NCI-H524 (cell line): ENCODE measurements around the gene MTUS2.
A peak's percentile ranks its signal among the peaks of the same experiment; 100 is the strongest.

Experiments used
- DNase-seq, 2 experiments: peaks; one replicate each; lab custom pipeline; 2025; lab: John Stamatoyannopoulos, UW

MTUS2 gene

GRCh38 chr13:28859069-28859468 lies 38.9 kb downstream of the MTUS2 start:
- no peak for DNase-seq

- DNase-seq, result no peak
Measured at GRCh38 chr13:28859717-28860116, 39.6 kb downstream of the MTUS2 start.

DNA sequence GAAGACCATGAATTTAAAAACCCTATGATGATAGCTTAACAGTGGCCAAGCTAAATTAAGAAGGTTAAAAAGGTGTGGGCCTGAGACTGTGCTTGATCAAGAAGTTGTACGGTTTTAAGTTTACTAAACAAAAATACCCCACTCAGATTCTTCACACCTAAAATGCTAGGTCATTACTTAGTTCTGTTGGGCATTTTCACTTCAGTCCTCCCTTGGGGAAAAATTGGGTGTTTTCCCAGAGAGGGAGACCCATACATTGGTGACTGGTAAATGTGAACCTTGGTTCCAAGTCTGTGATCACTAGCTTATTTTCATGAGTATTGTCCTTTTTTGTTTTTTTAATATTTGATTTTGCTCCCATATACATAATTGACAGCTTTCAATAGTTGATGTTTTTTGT lies 44.4 kb downstream of the MTUS2 start:
- DNase-seq, result no peak

DNA sequence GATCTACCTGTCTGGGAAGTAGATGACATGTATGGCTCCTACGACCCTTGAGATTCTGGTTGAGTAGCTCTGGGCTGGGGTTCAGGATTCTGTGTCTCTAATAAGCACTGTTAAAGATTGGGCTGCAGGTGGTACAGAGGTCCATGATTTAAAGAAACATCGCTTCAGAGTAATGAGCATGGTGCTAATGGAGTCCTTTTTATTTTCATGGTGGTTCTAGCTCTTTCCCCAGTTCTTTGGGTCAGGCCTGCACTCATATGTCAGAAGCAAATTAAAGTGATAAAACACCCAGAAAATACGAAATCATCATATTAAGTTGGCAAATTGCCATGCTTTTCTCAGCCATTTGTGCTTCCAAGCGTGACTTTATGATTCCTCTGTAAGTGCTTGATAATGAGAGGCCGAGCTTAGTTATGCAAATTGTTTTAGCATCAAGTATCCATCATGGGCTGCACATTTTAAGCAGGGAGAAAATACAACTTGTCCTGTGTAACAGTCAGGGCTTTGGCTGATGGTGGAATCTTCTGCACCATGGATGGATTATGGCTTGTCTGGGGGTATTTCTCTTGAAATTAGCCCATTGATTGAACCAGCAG lies 45.1 kb downstream of the MTUS2 start:
- peak; percentile 24 to 73 for DNase-seq

- no peak for DNase-seq
Measured at GRCh38 chr13:28865951-28866350, 45.8 kb downstream of the MTUS2 start.

DNA sequence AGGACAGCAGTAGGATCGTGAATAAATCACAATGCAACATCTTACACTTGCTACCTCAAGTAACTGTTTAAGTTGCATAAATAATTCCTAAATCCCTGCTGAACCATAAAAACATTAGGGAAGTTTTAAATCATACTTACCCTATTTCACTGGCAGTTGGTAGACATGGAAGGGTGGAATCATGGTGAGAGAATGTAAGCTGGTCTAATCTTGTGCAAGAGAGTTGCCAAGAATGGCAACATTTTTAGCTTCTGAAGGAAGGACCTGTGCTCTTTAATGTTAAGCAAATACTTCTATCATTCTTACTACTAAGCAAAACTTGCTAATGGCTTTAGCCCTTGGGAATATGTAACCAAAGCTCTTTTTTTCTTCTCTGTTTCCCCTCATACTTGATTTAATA lies 46.8 kb downstream of the MTUS2 start:
- DNase-seq, result no peak

DNA sequence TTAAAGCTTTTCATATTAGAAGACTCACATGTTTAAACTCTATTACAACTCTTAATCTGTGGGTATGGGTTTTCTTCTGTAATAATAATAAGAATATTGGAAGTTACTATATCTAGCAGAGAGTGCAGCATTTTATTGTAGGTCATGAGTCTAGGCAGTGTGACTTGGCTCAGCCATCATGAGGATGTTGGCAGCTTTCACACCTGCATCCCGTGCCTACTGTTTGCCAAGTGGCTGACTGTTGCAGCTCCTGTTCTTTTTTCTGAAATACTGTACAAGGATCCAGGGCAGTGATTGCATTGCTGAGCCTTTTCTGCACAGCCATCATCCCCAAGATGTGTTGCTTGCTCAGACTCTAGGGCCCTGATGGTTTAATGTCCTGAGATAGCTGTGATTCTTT lies 47.4 kb downstream of the MTUS2 start:
- DNase-seq, result no peak

DNA sequence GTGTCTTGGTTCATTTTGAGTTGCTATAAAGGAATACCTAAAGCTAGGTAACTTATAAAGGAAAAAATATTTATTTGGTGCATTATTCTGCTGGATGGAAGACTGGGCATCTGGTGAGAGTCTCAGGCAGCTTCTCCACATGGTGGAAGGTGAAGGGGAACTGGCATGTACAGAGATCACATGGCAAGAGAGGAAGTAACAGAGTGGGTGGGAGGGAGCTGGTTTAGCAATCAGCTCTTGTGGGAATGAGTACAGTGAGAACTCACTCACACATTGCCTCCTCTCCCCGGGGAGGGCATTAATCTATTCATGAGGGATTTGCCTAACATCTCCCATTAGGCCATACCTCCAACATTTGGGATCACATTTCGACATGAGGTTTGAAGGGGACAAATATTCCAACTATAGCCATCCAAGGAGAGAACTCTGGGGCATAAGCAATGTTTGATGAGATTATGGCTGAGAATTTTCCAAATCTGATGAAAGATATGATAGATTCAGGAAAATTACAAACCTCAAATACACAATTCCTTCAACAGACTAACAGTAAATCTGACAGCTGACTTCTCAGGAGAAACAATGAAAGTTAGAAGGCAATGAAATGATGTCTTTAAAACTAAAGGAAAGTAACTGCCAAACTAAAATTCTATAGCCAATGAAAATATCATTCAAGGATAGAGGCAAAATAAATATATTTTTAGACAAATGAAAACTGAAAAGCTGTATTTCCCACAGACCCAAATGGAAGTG lies 52.5 kb downstream of the MTUS2 start:
- no peak for DNase-seq

GRCh38 chr13:28875846-28876615 lies 55.9 kb downstream of the MTUS2 start:
- DNase-seq, result no peak

GRCh38 chr13:28877408-28877807 lies 57.3 kb downstream of the MTUS2 start:
- DNase-seq, result no peak

- no peak for DNase-seq
Measured at GRCh38 chr13:28885181-28885580, 65.0 kb downstream of the MTUS2 start.

- DNase-seq, result no peak
Measured at GRCh38 chr13:28889086-28889732, 69.1 kb downstream of the MTUS2 start.

DNA sequence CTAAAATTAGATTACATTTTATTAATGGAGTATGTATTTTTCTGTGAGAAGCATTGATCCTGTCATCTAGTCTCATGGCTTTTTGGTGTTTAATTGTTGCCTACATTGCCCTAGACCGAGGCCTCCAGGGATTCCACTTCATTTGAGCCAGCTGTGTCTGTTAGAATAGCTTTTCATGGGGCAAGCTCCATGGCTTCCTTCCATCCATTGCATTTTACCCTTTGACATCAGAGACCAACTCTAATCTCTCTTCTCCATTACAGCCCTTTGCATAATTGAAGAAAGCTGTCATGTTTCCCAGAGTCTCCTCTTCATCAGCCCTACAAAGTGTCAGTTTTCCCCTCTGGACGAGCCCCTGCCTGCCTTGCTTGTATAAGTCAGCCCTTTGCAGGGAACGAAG lies 70.6 kb downstream of the MTUS2 start:
- no peak for DNase-seq

- no peak for DNase-seq
Measured at GRCh38 chr13:28918030-28918429, 97.9 kb downstream of the MTUS2 start.

GRCh38 chr13:28922341-28922740 lies 102.2 kb downstream of the MTUS2 start:
- no peak for DNase-seq

GRCh38 chr13:28935104-28935503 lies 115.0 kb downstream of the MTUS2 start:
- DNase-seq, result no peak

DNA sequence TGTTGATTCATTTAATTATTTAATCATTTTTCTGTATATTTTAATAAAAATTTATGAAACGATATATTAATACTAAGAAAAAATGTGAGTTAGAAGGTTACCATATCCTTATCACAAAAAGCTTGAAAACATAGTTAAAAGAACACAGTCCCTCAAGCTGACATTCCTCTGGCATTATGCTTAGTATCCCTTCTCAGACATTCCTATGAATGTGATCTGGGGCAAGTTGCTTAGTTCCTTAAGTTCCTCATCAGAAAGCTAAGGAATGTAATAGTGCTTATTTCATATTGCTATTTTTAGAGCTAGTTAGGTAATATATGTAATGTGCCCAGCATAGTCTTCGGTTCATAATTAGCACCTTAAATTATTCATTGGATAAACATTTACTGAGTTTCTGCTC lies 122.8 kb downstream of the MTUS2 start:
- DNase-seq, result no peak

GRCh38 chr13:28953714-28954418 lies 133.7 kb downstream of the MTUS2 start:
- peak in 1 of 2 experiments; percentile 6 for DNase-seq

DNA sequence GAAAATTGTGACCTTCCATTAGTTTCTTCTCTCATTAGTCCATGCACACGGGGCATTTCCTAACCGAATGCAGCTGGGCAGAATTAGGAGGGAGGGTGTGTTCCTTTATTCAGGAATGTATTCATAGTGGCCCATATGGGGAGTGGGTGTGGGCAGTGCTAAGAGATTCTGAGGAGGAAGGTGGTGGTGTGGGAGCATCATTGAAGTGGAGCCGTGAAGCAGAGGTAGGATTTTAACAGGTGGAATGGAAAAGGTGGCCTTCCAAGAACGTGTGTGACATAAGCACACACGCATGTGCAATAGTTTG lies 134.2 kb downstream of the MTUS2 start:
- no peak for DNase-seq

DNA sequence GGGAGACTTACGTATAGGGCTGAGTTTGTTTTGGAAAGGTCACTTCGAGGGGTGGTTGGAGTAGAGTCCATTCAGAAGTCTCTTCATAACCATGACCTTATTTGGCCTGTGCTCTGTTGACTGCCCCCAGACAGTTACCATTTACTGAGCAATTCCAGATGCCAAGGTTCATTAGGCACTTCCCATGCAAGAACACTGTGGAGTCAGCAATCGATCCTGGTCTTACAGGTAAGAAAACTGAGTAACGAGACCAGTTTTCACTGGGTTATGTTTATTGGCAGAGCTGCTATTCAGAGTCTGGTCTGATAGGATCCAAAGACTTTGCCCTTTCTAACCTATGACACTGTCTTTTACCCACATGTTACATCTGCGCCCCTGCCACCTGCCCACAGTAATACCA lies 134.7 kb downstream of the MTUS2 start:
- no peak for DNase-seq

- peak in 1 of 2 experiments; percentile 9 for DNase-seq
Measured at GRCh38 chr13:28955264-28955966, 135.3 kb downstream of the MTUS2 start.

- no peak for DNase-seq
Measured at GRCh38 chr13:28958018-28958417, 137.9 kb downstream of the MTUS2 start.
